AG09319 (cell line): Measurements from ENCODE around the gene CTAGE1.

Source experiments
- DNase-seq: peaks from one replicate; pipeline ENCODE4 v3.0.0-alpha.2; 2010; ENCODE audit warnings: low read depth; ENCODE audit errors: extremely low read depth
- TF ChIP-seq, protein P1 (sequence below): IDR thresholded peaks from 2 replicates; pipeline ENCODE4 v1.5.1; 2011; ENCODE audit warnings: low read depth, mild to moderate bottlenecking, inconsistent platforms, low read length, moderate library complexity

The CTAGE1 gene

DNA sequence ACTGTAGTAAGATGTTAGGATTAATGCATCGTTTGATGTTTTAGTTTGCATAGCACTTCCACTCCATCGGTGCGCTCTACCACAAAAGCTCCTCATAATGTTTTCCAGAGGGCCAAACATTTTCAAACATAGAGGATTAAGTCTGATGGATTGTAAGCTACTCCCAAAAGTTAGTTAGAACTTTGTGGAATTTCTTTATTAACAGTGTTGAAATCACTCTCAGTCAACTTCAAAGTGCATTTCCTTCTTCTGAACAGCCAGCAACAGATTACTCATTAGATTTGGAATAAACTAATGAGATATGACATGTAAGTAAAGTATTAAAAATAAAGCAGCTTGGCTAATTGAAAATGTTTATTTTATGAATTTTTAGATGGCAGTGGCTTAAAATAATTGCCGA, 30.1 kb upstream of the CTAGE1 start:
- TF ChIP-seq, protein P1, sequence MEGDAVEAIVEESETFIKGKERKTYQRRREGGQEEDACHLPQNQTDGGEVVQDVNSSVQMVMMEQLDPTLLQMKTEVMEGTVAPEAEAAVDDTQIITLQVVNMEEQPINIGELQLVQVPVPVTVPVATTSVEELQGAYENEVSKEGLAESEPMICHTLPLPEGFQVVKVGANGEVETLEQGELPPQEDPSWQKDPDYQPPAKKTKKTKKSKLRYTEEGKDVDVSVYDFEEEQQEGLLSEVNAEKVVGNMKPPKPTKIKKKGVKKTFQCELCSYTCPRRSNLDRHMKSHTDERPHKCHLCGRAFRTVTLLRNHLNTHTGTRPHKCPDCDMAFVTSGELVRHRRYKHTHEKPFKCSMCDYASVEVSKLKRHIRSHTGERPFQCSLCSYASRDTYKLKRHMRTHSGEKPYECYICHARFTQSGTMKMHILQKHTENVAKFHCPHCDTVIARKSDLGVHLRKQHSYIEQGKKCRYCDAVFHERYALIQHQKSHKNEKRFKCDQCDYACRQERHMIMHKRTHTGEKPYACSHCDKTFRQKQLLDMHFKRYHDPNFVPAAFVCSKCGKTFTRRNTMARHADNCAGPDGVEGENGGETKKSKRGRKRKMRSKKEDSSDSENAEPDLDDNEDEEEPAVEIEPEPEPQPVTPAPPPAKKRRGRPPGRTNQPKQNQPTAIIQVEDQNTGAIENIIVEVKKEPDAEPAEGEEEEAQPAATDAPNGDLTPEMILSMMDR = no peak
- DNase-seq = no peak

- no peak for DNase-seq
- TF ChIP-seq, protein P1 = no peak
Observed at GRCh38 chr18:22446911-22447310, 29.2 kb upstream of the CTAGE1 start.

DNA sequence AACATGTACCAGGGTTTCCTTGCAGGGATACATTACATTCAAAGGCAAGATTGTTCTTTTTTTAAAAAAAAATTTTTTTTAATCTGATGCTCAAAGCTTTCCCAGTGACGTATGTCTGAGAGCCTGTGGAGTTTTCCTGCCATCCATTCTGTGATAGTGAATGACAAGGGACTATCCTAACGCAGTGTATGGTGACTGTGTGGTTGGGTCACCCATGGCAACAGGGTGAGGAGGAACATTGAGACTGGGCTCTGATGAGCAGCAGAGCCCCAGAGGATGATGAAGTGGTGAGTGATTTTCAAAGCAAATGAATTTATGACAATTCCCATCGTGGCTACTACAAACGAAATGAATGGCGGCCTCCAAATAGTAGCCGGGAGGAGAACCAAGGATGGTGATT, 28.6 kb upstream of the CTAGE1 start:
- no peak for DNase-seq
- TF ChIP-seq, protein P1 = no peak

- TF ChIP-seq, protein P1 = no peak
Observed at GRCh38 chr18:22441638-22442037, 23.9 kb upstream of the CTAGE1 start.

GRCh38 chr18:22439447-22439846, 21.7 kb upstream of the CTAGE1 start:
- no peak for DNase-seq
- TF ChIP-seq, protein P1 = no peak

More at GRCh38 chr18:22441638-22442037, 23.9 kb upstream of the CTAGE1 start:
- DNase-seq = no peak

DNA sequence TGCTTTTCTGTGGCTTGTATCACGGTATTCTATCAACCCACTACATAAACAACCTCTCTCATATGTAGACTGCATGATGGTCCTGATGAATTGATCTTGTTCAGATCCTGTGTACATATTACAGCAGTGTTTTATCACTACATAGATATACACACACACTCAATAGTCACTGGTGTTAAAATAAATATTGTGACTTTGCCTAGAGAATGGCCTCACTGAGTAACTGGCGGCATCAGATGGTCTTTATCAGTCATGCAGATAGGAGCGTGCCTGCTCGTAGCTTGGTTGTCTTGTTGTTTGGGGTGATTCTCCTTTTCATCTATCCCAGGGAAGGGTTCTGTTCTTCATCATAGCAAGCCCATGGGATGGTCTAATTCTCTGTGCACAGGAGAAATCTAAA, 18.4 kb upstream of the CTAGE1 start:
- TF ChIP-seq, protein P1 = no peak
- DNase-seq = no peak

DNA sequence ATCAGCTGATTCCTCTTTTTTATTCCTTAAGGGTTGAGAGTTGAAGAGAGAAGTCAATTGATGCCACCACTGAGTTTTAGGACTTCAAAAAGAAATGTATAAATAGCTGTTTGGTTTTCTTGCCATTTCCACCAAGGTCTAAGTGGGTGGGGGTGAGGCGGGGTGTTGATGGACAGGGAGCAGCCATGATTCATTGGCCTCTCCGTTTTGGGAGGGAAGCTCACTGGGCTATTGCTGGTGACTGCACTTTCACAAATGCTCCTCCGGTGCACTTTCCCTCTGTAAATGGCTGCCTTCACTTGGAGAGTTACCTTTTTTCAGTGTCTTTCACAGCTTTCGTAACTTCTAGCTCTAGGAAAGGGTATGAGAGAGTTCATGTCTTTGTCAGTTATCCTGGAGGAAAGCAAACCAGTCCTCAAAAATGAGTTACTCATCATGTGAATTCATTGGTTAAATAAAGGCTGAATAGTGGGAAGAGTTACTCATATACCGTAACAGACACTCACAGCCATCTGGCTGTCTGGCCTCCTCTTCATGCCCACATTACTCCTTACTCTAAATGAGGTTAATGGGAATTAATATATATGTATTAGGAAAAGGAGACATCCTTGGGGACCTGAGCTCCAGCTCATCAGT, 17.4 kb upstream of the CTAGE1 start:
- no peak for DNase-seq
- TF ChIP-seq, protein P1 = no peak
